GM12892 (cell line): Measurements from ENCODE around the gene ERG.

Experiments
- POLR2A ChIP-seq: IDR thresholded peaks from 2 replicates; pipeline ENCODE4 v1.6.1; 2011; ENCODE audit warnings: low read depth, low read length, control low read depth
- POLR2AphosphoS5 ChIP-seq: IDR thresholded peaks from 2 replicates; pipeline ENCODE4 v1.6.1; 2011; ENCODE audit warnings: low read depth, low read length, control low read depth
- TAF1 ChIP-seq: IDR thresholded peaks from 2 replicates; pipeline ENCODE4 v1.6.1; 2011; ENCODE audit warnings: low read depth, mild to moderate bottlenecking, control low read depth, low read length, borderline replicate concordance

- TF ChIP-seq POLR2A: no peak
- TF ChIP-seq POLR2AphosphoS5: no peak
- no peak for TF ChIP-seq TAF1
Observed at GRCh38 chr21:38544661-38545060, 46.4 kb upstream of the ERG start.
